ENCODE measurements around the gene NAT8L. TPM values are rescaled to one million over a fixed set of nuclear protein-coding genes. Genes with fewer than 3 reads are reported as not detected.

NAT8L gene
- total RNA-seq, 1 donor from 2014 or later: 14.9 TPM

- Mint-ChIP-seq H3K36me3 (no peaks in the 10 kb centered on the region), H3K27me3 (no peaks in the 10 kb centered on the region), H3K9me3 (no peaks in the 10 kb centered on the region), H3K4me1 (ENCODE audit: unreplicated experiment) (peaks cover 5% of the 10 kb centered on the region), H3K4me3 (no peak overlapping the region), H3K27ac (no peak overlapping the region)
- DNase-seq (ENCODE audit: extremely low spot score, unreplicated experiment): no peak
- TF ChIP-seq CTCF (conservative IDR thresholded peaks at IDR 0.05): no peak
Observed at GRCh38 chr4:2067446-2068197, 8.5 kb downstream of the NAT8L start.

GRCh38 chr4:2068198-2068470 lies 9.0 kb downstream of the NAT8L start:
- no peak for TF ChIP-seq CTCF (conservative IDR thresholded peaks at IDR 0.05)
- DNase-seq (ENCODE audit: extremely low spot score, unreplicated experiment): no peak
- Mint-ChIP-seq H3K4me1 (ENCODE audit: unreplicated experiment) (peaks cover 5% of the 10 kb centered on the region), H3K9me3 (no peaks in the 10 kb centered on the region), H3K4me3 (no peak overlapping the region), H3K36me3 (no peaks in the 10 kb centered on the region), H3K27ac (no peak overlapping the region), H3K27me3 (no peaks in the 10 kb centered on the region)

- no peaks in the 10 kb centered on the region for H3K27me3 Mint-ChIP-seq
- no peaks in the 10 kb centered on the region for H3K36me3 Mint-ChIP-seq
- TF ChIP-seq CTCF (conservative IDR thresholded peaks at IDR 0.05): no peak
- H3K9me3 Mint-ChIP-seq: no peaks in the 10 kb centered on the region
- no peak overlapping the region for H3K4me3 Mint-ChIP-seq
- peaks cover 5% of the 10 kb centered on the region for H3K4me1 Mint-ChIP-seq (ENCODE audit: unreplicated experiment)
- no peak overlapping the region for H3K27ac Mint-ChIP-seq
- no peak for DNase-seq (ENCODE audit: extremely low spot score, unreplicated experiment)
Observed at GRCh38 chr4:2068566-2068965, 9.4 kb downstream of the NAT8L start.

- Mint-ChIP-seq H3K4me1 (ENCODE audit: unreplicated experiment) (peaks cover 5% of the 10 kb centered on the region), H3K27ac (no peak overlapping the region), H3K36me3 (no peaks in the 10 kb centered on the region), H3K9me3 (no peaks in the 10 kb centered on the region), H3K27me3 (no peaks in the 10 kb centered on the region), H3K4me3 (no peak overlapping the region)
- DNase-seq (ENCODE audit: extremely low spot score, unreplicated experiment): no peak
- TF ChIP-seq CTCF (conservative IDR thresholded peaks at IDR 0.05): no peak
Observed at GRCh38 chr4:2069161-2069971, 10.2 kb downstream of the NAT8L start.

- no peak for DNase-seq (ENCODE audit: extremely low spot score, unreplicated experiment)
- H3K27me3 Mint-ChIP-seq: no peaks in the 10 kb centered on the region
- TF ChIP-seq CTCF (conservative IDR thresholded peaks at IDR 0.05): no peak
- H3K4me3 Mint-ChIP-seq: no peak overlapping the region
- no peak overlapping the region for H3K27ac Mint-ChIP-seq
- H3K9me3 Mint-ChIP-seq: no peaks in the 10 kb centered on the region
- H3K36me3 Mint-ChIP-seq: no peaks in the 10 kb centered on the region
- H3K4me1 Mint-ChIP-seq (ENCODE audit: unreplicated experiment): peaks cover 5% of the 10 kb centered on the region
Observed at GRCh38 chr4:2069986-2070385, 10.9 kb downstream of the NAT8L start.
